ENCODE measurements around the gene TFF3. TPM values are rescaled to one million over a fixed set of nuclear protein-coding genes. Genes with fewer than 3 reads are reported as not detected.

TFF3 gene
- total and polyA plus RNA-seq, 4 donors: 2.4 to 170 (median 15.7) TPM

- Histone ChIP-seq H3K4me1 (ENCODE audit: control insufficient read depth in 1 of 2, insufficient read depth in 2 of 2, low read length in 2 of 2) (no peaks in the 10 kb centered on the region), H3K27me3 (ENCODE audit: control insufficient read depth in 1 of 2, insufficient read depth in 2 of 2, low read length in 1 of 2) (no peaks in the 10 kb centered on the region), H3K36me3 (ENCODE audit: control insufficient read depth in 1 of 2, insufficient read depth in 2 of 2, low read length in 1 of 2) (no peaks in the 10 kb centered on the region), H3K27ac (ENCODE audit: low read depth in 1 of 2, low read length in 2 of 2) (no peak overlapping the region), H3K9me3 (ENCODE audit: control insufficient read depth, low read length) (no peaks in the 10 kb centered on the region), H3K4me3 (ENCODE audit: low read length in 2 of 2) (no peak overlapping the region)
- 91 to 93% methylated on average over 14 of the region's 14 CpGs for WGBS, 2 donors
- ATAC-seq (ENCODE audit: low FRiP score) (no peak), DNase-seq (no peak)
- intact Hi-C loops (cut with DNase I): no loop called here
These were observed 4.0 kb downstream of the TFF3 start for GRCh38 chr21:42311160-42311559.

GRCh38 chr21:42310411-42311001, 4.7 kb downstream of the TFF3 start:
- no peak overlapping the region for H3K4me3 ChIP-seq (ENCODE audit: low read length in 2 of 2)
- no peaks in the 10 kb centered on the region for H3K9me3 ChIP-seq (ENCODE audit: control insufficient read depth, low read length)
- intact Hi-C loops (cut with DNase I): no loop called here
- no peak for DNase-seq
- H3K27me3 ChIP-seq (ENCODE audit: control insufficient read depth in 1 of 2, insufficient read depth in 2 of 2, low read length in 1 of 2): no peaks in the 10 kb centered on the region
- H3K4me1 ChIP-seq (ENCODE audit: control insufficient read depth in 1 of 2, insufficient read depth in 2 of 2, low read length in 2 of 2): no peaks in the 10 kb centered on the region
- ATAC-seq (ENCODE audit: low FRiP score): no peak
- no peak overlapping the region for H3K27ac ChIP-seq (ENCODE audit: low read depth in 1 of 2, low read length in 2 of 2)
- no peaks in the 10 kb centered on the region for H3K36me3 ChIP-seq (ENCODE audit: control insufficient read depth in 1 of 2, insufficient read depth in 2 of 2, low read length in 1 of 2)
- WGBS, 2 donors: 75 to 82% methylated on average over 12 of the region's 12 CpGs

GRCh38 chr21:42309753-42310213, 5.4 kb downstream of the TFF3 start:
- Histone ChIP-seq H3K4me3 (ENCODE audit: low read length in 2 of 2) (no peak overlapping the region), H3K9me3 (ENCODE audit: control insufficient read depth, low read length) (no peaks in the 10 kb centered on the region), H3K4me1 (ENCODE audit: control insufficient read depth in 1 of 2, insufficient read depth in 2 of 2, low read length in 2 of 2) (no peaks in the 10 kb centered on the region), H3K27ac (ENCODE audit: low read depth in 1 of 2, low read length in 2 of 2) (no peak overlapping the region), H3K36me3 (ENCODE audit: control insufficient read depth in 1 of 2, insufficient read depth in 2 of 2, low read length in 1 of 2) (no peaks in the 10 kb centered on the region), H3K27me3 (ENCODE audit: control insufficient read depth in 1 of 2, insufficient read depth in 2 of 2, low read length in 1 of 2) (no peaks in the 10 kb centered on the region)
- ATAC-seq (ENCODE audit: low FRiP score) (no peak), DNase-seq (no peak)
- WGBS, 2 donors: 9 to 10% methylated on average over 22 of the region's 22 CpGs
- intact Hi-C loops (cut with DNase I): no loop called here

GRCh38 chr21:42308914-42309752, 6.1 kb downstream of the TFF3 start:
- DNase-seq (no peak), ATAC-seq (ENCODE audit: low FRiP score) (no peak)
- no peaks in the 10 kb centered on the region for H3K4me1 ChIP-seq (ENCODE audit: control insufficient read depth in 1 of 2, insufficient read depth in 2 of 2, low read length in 2 of 2)
- H3K9me3 ChIP-seq (ENCODE audit: control insufficient read depth, low read length): no peaks in the 10 kb centered on the region
- 42 to 46% methylated on average over 23 of the region's 23 CpGs for WGBS, 2 donors
- H3K27ac ChIP-seq (ENCODE audit: low read depth in 1 of 2, low read length in 2 of 2): no peak overlapping the region
- no peak overlapping the region for H3K4me3 ChIP-seq (ENCODE audit: low read length in 2 of 2)
- intact Hi-C loops (cut with DNase I): no loop called here
- H3K36me3 ChIP-seq (ENCODE audit: control insufficient read depth in 1 of 2, insufficient read depth in 2 of 2, low read length in 1 of 2): no peaks in the 10 kb centered on the region
- H3K27me3 ChIP-seq (ENCODE audit: control insufficient read depth in 1 of 2, insufficient read depth in 2 of 2, low read length in 1 of 2): no peaks in the 10 kb centered on the region

GRCh38 chr21:42308161-42308913, 6.9 kb downstream of the TFF3 start:
- no peak for DNase-seq
- no peak overlapping the region for H3K27ac ChIP-seq (ENCODE audit: low read depth in 1 of 2, low read length in 2 of 2)
- intact Hi-C loops (cut with DNase I): no loop called here
- H3K4me3 ChIP-seq (ENCODE audit: low read length in 2 of 2): no peak overlapping the region
- no peaks in the 10 kb centered on the region for H3K9me3 ChIP-seq (ENCODE audit: control insufficient read depth, low read length)
- H3K36me3 ChIP-seq (ENCODE audit: control insufficient read depth in 1 of 2, insufficient read depth in 2 of 2, low read length in 1 of 2): no peaks in the 10 kb centered on the region
- WGBS, 2 donors: 59 to 64% methylated on average over 17 of the region's 17 CpGs
- H3K4me1 ChIP-seq (ENCODE audit: control insufficient read depth in 1 of 2, insufficient read depth in 2 of 2, low read length in 2 of 2): no peaks in the 10 kb centered on the region
- ATAC-seq (ENCODE audit: low FRiP score): no peak
- no peaks in the 10 kb centered on the region for H3K27me3 ChIP-seq (ENCODE audit: control insufficient read depth in 1 of 2, insufficient read depth in 2 of 2, low read length in 1 of 2)

GRCh38 chr21:42307106-42307505, 8.1 kb downstream of the TFF3 start:
- DNase-seq: no peak
- no peak overlapping the region for H3K27ac ChIP-seq (ENCODE audit: low read depth in 1 of 2, low read length in 2 of 2)
- intact Hi-C loops (cut with DNase I): no loop called here
- H3K27me3 ChIP-seq (ENCODE audit: control insufficient read depth in 1 of 2, insufficient read depth in 2 of 2, low read length in 1 of 2): no peaks in the 10 kb centered on the region
- no peaks in the 10 kb centered on the region for H3K9me3 ChIP-seq (ENCODE audit: control insufficient read depth, low read length)
- no peak overlapping the region for H3K4me3 ChIP-seq (ENCODE audit: low read length in 2 of 2)
- 71 to 77% methylated on average over 5 of the region's 5 CpGs for WGBS, 2 donors
- H3K36me3 ChIP-seq (ENCODE audit: control insufficient read depth in 1 of 2, insufficient read depth in 2 of 2, low read length in 1 of 2): no peaks in the 10 kb centered on the region
- H3K4me1 ChIP-seq (ENCODE audit: control insufficient read depth in 1 of 2, insufficient read depth in 2 of 2, low read length in 2 of 2): no peaks in the 10 kb centered on the region
- ATAC-seq (ENCODE audit: low FRiP score): no peak

- intact Hi-C loops (cut with DNase I): no loop called here
- Histone ChIP-seq H3K4me3 (ENCODE audit: low read length in 2 of 2) (no peak overlapping the region), H3K9me3 (ENCODE audit: control insufficient read depth, low read length) (no peaks in the 10 kb centered on the region), H3K36me3 (ENCODE audit: control insufficient read depth in 1 of 2, insufficient read depth in 2 of 2, low read length in 1 of 2) (no peaks in the 10 kb centered on the region), H3K27me3 (ENCODE audit: control insufficient read depth in 1 of 2, insufficient read depth in 2 of 2, low read length in 1 of 2) (no peaks in the 10 kb centered on the region), H3K4me1 (ENCODE audit: control insufficient read depth in 1 of 2, insufficient read depth in 2 of 2, low read length in 2 of 2) (no peaks in the 10 kb centered on the region), H3K27ac (ENCODE audit: low read depth in 1 of 2, low read length in 2 of 2) (no peak overlapping the region)
- 72% methylated on average over 17 of the region's 17 CpGs for WGBS, 2 donors
- ATAC-seq (ENCODE audit: low FRiP score): no peak
- DNase-seq: peak in 1 of 2 donors; percentile 68
These were observed 8.7 kb downstream of the TFF3 start for GRCh38 chr21:42306366-42307035.

- ATAC-seq (ENCODE audit: low FRiP score): no peak
- intact Hi-C loops (cut with DNase I): no loop called here
- peak in 1 of 2 donors; percentile 56 for DNase-seq
- Histone ChIP-seq H3K27ac (ENCODE audit: low read depth in 1 of 2, low read length in 2 of 2) (no peak overlapping the region), H3K4me1 (ENCODE audit: control insufficient read depth in 1 of 2, insufficient read depth in 2 of 2, low read length in 2 of 2) (no peaks in the 10 kb centered on the region), H3K27me3 (ENCODE audit: control insufficient read depth in 1 of 2, insufficient read depth in 2 of 2, low read length in 1 of 2) (no peaks in the 10 kb centered on the region), H3K9me3 (ENCODE audit: control insufficient read depth, low read length) (no peaks in the 10 kb centered on the region), H3K4me3 (ENCODE audit: low read length in 2 of 2) (no peak overlapping the region), H3K36me3 (ENCODE audit: control insufficient read depth in 1 of 2, insufficient read depth in 2 of 2, low read length in 1 of 2) (no peaks in the 10 kb centered on the region)
- WGBS, 2 donors: 92 to 93% methylated on average over 33 of the region's 33 CpGs
These were observed 9.5 kb downstream of the TFF3 start for GRCh38 chr21:42305707-42306147.

Measured in aorta (tissue), 5 donors.